Tibial nerve (tissue), 4 donors: ENCODE data around the gene DCAF15. TPM values are rescaled to one million over a fixed set of nuclear protein-coding genes. Genes with fewer than 3 reads are reported as not detected.
"Not testable (repeated sequence)": the region's sequence is repeated elsewhere in the genome, so short reads cannot be mapped to it uniquely, and the experiment has no call there.

Experiments used
- DNase-seq, 2 donors: peaks; one replicate each; pipeline ENCODE4 v3.0.0-alpha.2; 2019; ENCODE audit warnings: low spot score in 2 of 2
- H3K27ac ChIP-seq, 4 donors: fragments of 200-600 bp; sonication (generic) in 3 of 4; one replicate each; pipeline ENCODE4 v1.5.1; 2017 to 2019; ENCODE audit warnings: mild to moderate bottlenecking in 1 of 4
- H3K27me3 ChIP-seq, 2 donors: fragments of 200-600 bp; sonication (generic) in 1 of 2; one replicate each; pipeline versions ENCODE4 v1.5.1 to v1.6.0; 2017 to 2019
- H3K36me3 ChIP-seq, 3 donors: fragments of 200-600 bp; sonication (generic); one replicate each; pipeline ENCODE4 v1.5.1; 2018 to 2019
- H3K4me1 ChIP-seq, 4 donors: fragments of 200-600 bp; sonication (generic) in 3 of 4; one replicate each; pipeline ENCODE4 v1.5.1; 2017 to 2019
- H3K4me3 ChIP-seq, 4 donors: fragments of 200-600 bp; sonication (generic) in 3 of 4; one replicate each; pipeline ENCODE4 v1.5.1; 2017 to 2019; ENCODE audit warnings: mild to moderate bottlenecking in 1 of 4, moderate library complexity in 1 of 4
- H3K9me3 ChIP-seq, 4 donors: fragments of 200-600 bp; sonication (generic) in 3 of 4; one replicate each; pipeline ENCODE4 v1.5.1; 2017 to 2019
- CTCF ChIP-seq, 5 experiments: fragments of 200-600 bp in 3 of 5; fragments of 450-650 bp in 2 of 5; sonication (generic) in 3 of 5; IDR thresholded peaks; one replicate each; pipeline ENCODE4 v1.5.1; 2016 to 2019; ENCODE audit warnings: antibody characterized with exemption in 5 of 5, mild to moderate bottlenecking in 3 of 5, moderate library complexity in 2 of 5
- EP300 ChIP-seq, 2 donors: sonication (generic); formaldehyde crosslinking; IDR thresholded peaks; one replicate each; pipeline ENCODE4 v1.6.1; 2017; ENCODE audit warnings: antibody characterized with exemption in 2 of 2, mild to moderate bottlenecking in 1 of 2
- POLR2A ChIP-seq, 2 donors: fragments of 450-650 bp; IDR thresholded peaks; one replicate each; pipeline ENCODE4 v1.6.1; 2017; ENCODE audit warnings: antibody characterized with exemption in 2 of 2, mild to moderate bottlenecking in 2 of 2, moderate library complexity in 2 of 2
- WGBS, 2 donors: methylation state at CpG; one replicate each; pipeline ENCODE4 v1.1.5; 2018; 5-methylcytosine and 5-hydroxymethylcytosine counted together
- total RNA-seq, 4 donors: library from RNA; depleted of rRNA; stranded (reverse); fragments of >200 nt; gene quantifications; one replicate each; pipeline ENCODE4 v1.1.0, GENCODE V29; 2016

The DCAF15 gene
- total RNA-seq, 4 donors from 2014 or later, result 14.3 to 31.5 (median 19.3) TPM

GRCh38 chr19:13968383-13968935 is 16.1 kb downstream of the DCAF15 start:
- H3K36me3 ChIP-seq, result peaks cover 0 to 99% (median 28%) of the 10 kb centered on the region in 3 donors
- H3K4me1 ChIP-seq, result no peaks in the 10 kb centered on the region
- TF ChIP-seq POLR2A (IDR thresholded peaks at IDR 0.05) (no peak), CTCF (IDR thresholded peaks at IDR 0.05) (no peak), EP300 (IDR thresholded peaks at IDR 0.05) (no peak)
- H3K9me3 ChIP-seq, result no peaks in the 10 kb centered on the region
- no peak overlapping the region for H3K27ac ChIP-seq
- H3K27me3 ChIP-seq, result no peaks in the 10 kb centered on the region
- no peak overlapping the region for H3K4me3 ChIP-seq
- DNase-seq, result no peak
- WGBS, 2 donors, result 84 to 93% methylated on average over 14 to 22 of the region's 22 CpGs

GRCh38 chr19:13968999-13969398 is 16.7 kb downstream of the DCAF15 start:
- Histone ChIP-seq H3K27ac (no peak overlapping the region), H3K4me3 (no peak overlapping the region), H3K9me3 (no peaks in the 10 kb centered on the region), H3K4me1 (no peaks in the 10 kb centered on the region), H3K36me3 (peaks cover 0 to 99% (median 24%) of the 10 kb centered on the region in 3 donors), H3K27me3 (no peaks in the 10 kb centered on the region)
- no peak for DNase-seq
- no peak for TF ChIP-seq POLR2A (IDR thresholded peaks at IDR 0.05)
- TF ChIP-seq CTCF (IDR thresholded peaks at IDR 0.05), result no peak
- TF ChIP-seq EP300 (IDR thresholded peaks at IDR 0.05), result no peak
- 92 to 95% methylated on average over 18 of the region's 18 CpGs for WGBS, 2 donors

GRCh38 chr19:13969897-13970296 is 17.6 kb downstream of the DCAF15 start:
- H3K36me3 ChIP-seq, result peaks cover 0 to 97% (median 24%) of the 10 kb centered on the region in 3 donors
- DNase-seq, result no peak
- no peaks in the 10 kb centered on the region for H3K4me1 ChIP-seq

GRCh38 chr19:13971868-13972267 is 19.6 kb downstream of the DCAF15 start:
- H3K4me3 ChIP-seq, H3K9me3 ChIP-seq, DNase-seq, H3K27me3 ChIP-seq, H3K27ac ChIP-seq, H3K4me1 ChIP-seq: not testable (repeated sequence)
- 85 to 92% methylated on average over 15 of the region's 15 CpGs for WGBS, 2 donors
- H3K36me3 ChIP-seq, result peaks cover 0 to 96% (median 15%) of the 10 kb centered on the region in 3 donors

More at GRCh38 chr19:13969897-13970296, 17.6 kb downstream of the DCAF15 start:
- Histone ChIP-seq H3K27me3 (no peaks in the 10 kb centered on the region), H3K9me3 (no peaks in the 10 kb centered on the region), H3K27ac (no peak overlapping the region), H3K4me3 (no peak overlapping the region)
- 90% methylated on average over 14 to 18 of the region's 18 CpGs for WGBS, 2 donors
- no peak for TF ChIP-seq EP300 (IDR thresholded peaks at IDR 0.05)
- no peak for TF ChIP-seq POLR2A (IDR thresholded peaks at IDR 0.05)
- no peak for TF ChIP-seq CTCF (IDR thresholded peaks at IDR 0.05)

- Histone ChIP-seq H3K36me3 (peaks cover 0 to 94% (median 15%) of the 10 kb centered on the region in 3 donors), H3K4me3 (no peak overlapping the region), H3K4me1 (no peaks in the 10 kb centered on the region), H3K27me3 (no peaks in the 10 kb centered on the region), H3K27ac (no peak overlapping the region), H3K9me3 (no peaks in the 10 kb centered on the region)
- DNase-seq, result no peak
- TF ChIP-seq POLR2A (IDR thresholded peaks at IDR 0.05) (no peak), EP300 (IDR thresholded peaks at IDR 0.05) (no peak), CTCF (IDR thresholded peaks at IDR 0.05) (no peak)
- WGBS, 2 donors, result 87 to 91% methylated on average over 27 to 36 of the region's 37 CpGs
These were observed 20.3 kb downstream of the DCAF15 start for GRCh38 chr19:13972368-13973155.

GRCh38 chr19:13973479-13973878 is 21.2 kb downstream of the DCAF15 start:
- H3K27me3 ChIP-seq, H3K27ac ChIP-seq, H3K4me1 ChIP-seq, DNase-seq, H3K4me3 ChIP-seq, H3K9me3 ChIP-seq: not testable (repeated sequence)
- 93 to 97% methylated on average over 3 of the region's 3 CpGs for WGBS, 2 donors
- peaks cover 0 to 85% (median 13%) of the 10 kb centered on the region in 3 donors for H3K36me3 ChIP-seq
